Fibroblast of villous mesenchyme (primary cell): ENCODE results near the gene GPC6. TPM values are rescaled to one million over a fixed set of nuclear protein-coding genes. Genes with fewer than 3 reads are reported as not detected.

Source experiments
- DNase-seq: peaks from one replicate; pipeline ENCODE4 v3.0.0-alpha.2; 2010; ENCODE audit warnings: low read depth
- H3K4me3 ChIP-seq: 2 replicates; pipeline ENCODE4 v1.5.1; 2011; ENCODE audit warnings: low read depth, mild to moderate bottlenecking, low read length
- total RNA-seq: library from RNA; depleted of rRNA; stranded (reverse); fragments of >200 nt; gene quantifications from 2 replicates; pipeline ENCODE4 v1.2.3, GENCODE V29; 2012
- TF ChIP-seq, protein P1 (sequence below): IDR thresholded peaks from 2 replicates; pipeline ENCODE4 v1.5.1; 2012; ENCODE audit warnings: low read depth, mild to moderate bottlenecking, low read length; ENCODE audit not compliant: insufficient read depth

Gene GPC6
- total RNA-seq, 1 donor, result 6.0 TPM

DNA sequence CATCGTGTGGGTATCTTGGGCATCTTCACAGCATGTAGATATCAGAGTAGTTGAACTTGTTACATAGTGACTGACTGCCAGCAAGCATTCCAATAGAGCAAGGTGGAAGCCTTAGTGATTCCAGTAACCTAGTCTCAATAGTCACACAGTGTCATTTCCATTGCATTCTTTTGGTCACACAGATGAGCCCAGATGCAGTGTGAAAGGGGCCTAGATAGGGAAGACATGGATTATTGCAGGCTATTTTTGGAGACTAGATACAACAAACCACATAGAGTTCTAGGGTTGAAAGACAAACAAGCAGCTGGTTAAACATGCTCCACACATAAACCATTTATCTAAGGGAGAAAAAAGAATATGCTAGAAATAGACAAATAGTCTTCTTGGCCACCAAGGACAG, 699.4 kb downstream of the GPC6 start:
- no peak for DNase-seq

DNA sequence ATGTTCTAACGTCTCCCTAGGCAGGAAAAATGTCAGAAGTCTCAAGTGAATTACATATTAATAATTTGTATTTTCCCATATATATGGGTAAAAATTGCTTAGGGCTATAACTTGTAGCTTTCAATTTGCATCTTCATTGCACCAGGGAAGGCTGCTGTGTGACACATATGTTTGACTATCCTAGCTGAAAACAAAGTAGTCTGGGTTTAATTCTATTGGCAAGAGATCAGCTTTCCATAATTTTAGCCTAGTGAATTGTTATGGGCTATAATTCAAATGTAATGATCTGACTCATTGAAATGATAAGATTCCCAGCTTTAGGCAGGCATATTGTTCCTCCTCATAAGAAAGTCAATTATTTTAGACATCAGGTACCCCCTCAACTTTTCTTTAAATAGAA, 699.8 kb downstream of the GPC6 start:
- TF ChIP-seq, protein P1, sequence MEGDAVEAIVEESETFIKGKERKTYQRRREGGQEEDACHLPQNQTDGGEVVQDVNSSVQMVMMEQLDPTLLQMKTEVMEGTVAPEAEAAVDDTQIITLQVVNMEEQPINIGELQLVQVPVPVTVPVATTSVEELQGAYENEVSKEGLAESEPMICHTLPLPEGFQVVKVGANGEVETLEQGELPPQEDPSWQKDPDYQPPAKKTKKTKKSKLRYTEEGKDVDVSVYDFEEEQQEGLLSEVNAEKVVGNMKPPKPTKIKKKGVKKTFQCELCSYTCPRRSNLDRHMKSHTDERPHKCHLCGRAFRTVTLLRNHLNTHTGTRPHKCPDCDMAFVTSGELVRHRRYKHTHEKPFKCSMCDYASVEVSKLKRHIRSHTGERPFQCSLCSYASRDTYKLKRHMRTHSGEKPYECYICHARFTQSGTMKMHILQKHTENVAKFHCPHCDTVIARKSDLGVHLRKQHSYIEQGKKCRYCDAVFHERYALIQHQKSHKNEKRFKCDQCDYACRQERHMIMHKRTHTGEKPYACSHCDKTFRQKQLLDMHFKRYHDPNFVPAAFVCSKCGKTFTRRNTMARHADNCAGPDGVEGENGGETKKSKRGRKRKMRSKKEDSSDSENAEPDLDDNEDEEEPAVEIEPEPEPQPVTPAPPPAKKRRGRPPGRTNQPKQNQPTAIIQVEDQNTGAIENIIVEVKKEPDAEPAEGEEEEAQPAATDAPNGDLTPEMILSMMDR, result no peak
- no peak for DNase-seq
- H3K4me3 ChIP-seq, result no peak overlapping the region

More for the DNA sequence above, 699.4 kb downstream of the GPC6 start:
- H3K4me3 ChIP-seq, result no peak overlapping the region
- TF ChIP-seq, protein P1, result no peak

- peak; percentile 14 for DNase-seq
- TF ChIP-seq, protein P1, result no peak
- no peak overlapping the region for H3K4me3 ChIP-seq
These were observed 700.8 kb downstream of the GPC6 start for GRCh38 chr13:93927431-93927830.

GRCh38 chr13:93932901-93933300, 706.3 kb downstream of the GPC6 start:
- TF ChIP-seq, protein P1, result no peak
- DNase-seq, result no peak
- no peak overlapping the region for H3K4me3 ChIP-seq

GRCh38 chr13:93936901-93937300, 710.3 kb downstream of the GPC6 start:
- TF ChIP-seq, protein P1, result no peak
- no peak for DNase-seq
- no peak overlapping the region for H3K4me3 ChIP-seq

DNA sequence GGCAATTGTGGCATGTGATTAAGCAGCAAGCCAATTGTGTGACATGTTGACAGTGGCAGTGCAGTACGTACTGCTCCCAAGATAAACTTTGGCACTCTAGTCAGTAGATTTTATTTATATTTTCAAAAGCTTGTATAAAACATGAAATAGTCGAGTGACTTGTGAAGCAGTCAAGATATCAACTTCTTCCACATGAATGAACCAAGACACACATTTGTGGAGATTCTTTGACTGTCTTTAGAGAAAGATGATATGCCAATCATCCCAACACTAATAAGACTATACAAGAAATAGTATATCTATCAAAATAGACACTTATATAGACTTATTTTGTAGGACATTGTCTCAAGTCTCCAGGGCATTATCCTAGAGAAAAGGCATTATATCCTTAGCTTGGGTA, 714.8 kb downstream of the GPC6 start:
- TF ChIP-seq, protein P1, result no peak
- H3K4me3 ChIP-seq, result no peak overlapping the region
- no peak for DNase-seq

DNA sequence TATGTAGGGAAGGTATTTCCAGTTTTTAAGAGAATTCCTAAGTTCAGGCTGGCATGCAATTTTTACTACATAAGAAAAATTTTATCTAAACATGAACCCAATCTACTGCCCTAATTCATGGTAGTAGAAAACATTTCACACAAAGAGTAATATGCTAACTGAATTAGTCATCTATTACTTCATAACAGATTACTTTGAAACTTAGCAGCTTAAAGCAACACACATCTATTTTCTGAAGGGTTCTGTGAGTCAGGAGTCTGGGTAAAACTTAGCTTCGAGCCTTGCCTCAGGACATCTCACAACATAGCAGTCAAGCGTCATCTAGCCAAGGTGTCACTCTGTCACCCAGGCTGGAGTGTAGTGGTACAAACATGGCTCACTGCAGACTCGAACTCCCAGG, 715.4 kb downstream of the GPC6 start:
- TF ChIP-seq, protein P1, result no peak
- no peak overlapping the region for H3K4me3 ChIP-seq
- no peak for DNase-seq
